Cardiac septum (tissue), 1 donor: ENCODE results near the gene IL17REL. TPM values are rescaled to one million over a fixed set of nuclear protein-coding genes. Genes with fewer than 3 reads are reported as not detected.

ENCODE experiments used
- DNase-seq: peaks from one replicate; pipeline ENCODE4 v3.0.0-alpha.2; 2020; ENCODE audit warnings: low spot score
- intact Hi-C: fragments of 100-400 bp; cut with DNase I; formaldehyde crosslinking; loops from one replicate; pipeline ENCODE4 v1.14.0; 2022
- total RNA-seq: library from RNA; stranded (reverse); fragmentation: NEBNext Ultra II Directional; extraction: Animal tissue kit (Norgen Biotek cat#: 25700); gene quantifications from one replicate; pipeline ENCODE4 v1.2.1, GENCODE V29; 2021
- donor health status: DM: no; HTN: no; CAD: no.

The IL17REL gene
- total RNA-seq, 1 donor from 2014 or later, result not detected

- intact Hi-C loops, result no loop called here
- DNase-seq, result no peak
Observed at GRCh38 chr22:50047346-50047745, 34.8 kb upstream of the IL17REL start.

GRCh38 chr22:50046481-50047245 lies 34.1 kb upstream of the IL17REL start:
- DNase-seq, result no peak
- intact Hi-C loops, result no loop called here

GRCh38 chr22:50046019-50046415 lies 33.5 kb upstream of the IL17REL start:
- intact Hi-C loops, result no loop called here
- no peak for DNase-seq

- DNase-seq, result no peak
- intact Hi-C loops, result no loop called here
Observed at GRCh38 chr22:50045211-50046018, 32.9 kb upstream of the IL17REL start.

GRCh38 chr22:50044485-50045118 lies 32.0 kb upstream of the IL17REL start:
- no peak for DNase-seq
- intact Hi-C loops, result no loop called here

- intact Hi-C loops, result no loop called here
- no peak for DNase-seq
Observed at GRCh38 chr22:50041361-50042065, 28.9 kb upstream of the IL17REL start.

- intact Hi-C loops, result no loop called here
- no peak for DNase-seq
Observed at GRCh38 chr22:50040717-50041116, 28.2 kb upstream of the IL17REL start.

- intact Hi-C loops, result no loop called here
- DNase-seq, result no peak
Observed at GRCh38 chr22:50039669-50040443, 27.3 kb upstream of the IL17REL start.

GRCh38 chr22:50035976-50036724 lies 23.6 kb upstream of the IL17REL start:
- no peak for DNase-seq
- intact Hi-C loops, result no loop called here

- intact Hi-C loops, result no loop called here
- no peak for DNase-seq
Observed at GRCh38 chr22:50035131-50035881, 22.7 kb upstream of the IL17REL start.

- intact Hi-C loops, result loop anchor here (5.0 kb wide), 2 partner anchors 42 to 257 kb away; no protein-coding TSS in a partner anchor
- DNase-seq, result no peak
Observed at GRCh38 chr22:50034126-50035081, 21.8 kb upstream of the IL17REL start.

GRCh38 chr22:50032941-50033601 lies 20.5 kb upstream of the IL17REL start:
- DNase-seq, result no peak
- intact Hi-C loops, result loop anchor here (5.0 kb wide), 2 partner anchors 41 to 256 kb away; no protein-coding TSS in a partner anchor

GRCh38 chr22:50032109-50032871 lies 19.7 kb upstream of the IL17REL start:
- intact Hi-C loops, result loop anchor here (5.0 kb wide), 2 partner anchors 40 to 255 kb away; no protein-coding TSS in a partner anchor
- DNase-seq, result no peak

GRCh38 chr22:50031189-50032091 lies 18.9 kb upstream of the IL17REL start:
- no peak for DNase-seq
- intact Hi-C loops, result loop anchor here (5.0 kb wide), 2 partner anchors 39 to 254 kb away; no protein-coding TSS in a partner anchor
